ENCODE data around the gene TMCO6. TPM values are rescaled to one million over a fixed set of nuclear protein-coding genes. Genes with fewer than 3 reads are reported as not detected.
A peak's percentile ranks its signal among the peaks of the same experiment; 100 is the strongest.
"Not testable (repeated sequence)": the region's sequence is repeated elsewhere in the genome, so short reads cannot be mapped to it uniquely, and the experiment has no call there.

Gene TMCO6
- total RNA-seq, 1 donor from 2014 or later = 17.8 TPM

GRCh38 chr5:140647042-140647419 lies 7.8 kb downstream of the TMCO6 start:
- peaks cover 39% of the 10 kb centered on the region for H3K36me3 Mint-ChIP-seq
- no peaks in the 10 kb centered on the region for H4K20me1 ChIP-seq (ENCODE audit: low read depth)
- H3K4me1 ChIP-seq = peaks cover 4% of the 10 kb centered on the region
- H2AFZ ChIP-seq (replicated peaks) = peak overlapping the region; percentile 75
- H3K9ac ChIP-seq = peak overlapping the region; percentile 75
- H3K36me3 ChIP-seq = peaks cover 4% of the 10 kb centered on the region
- H3K27ac Mint-ChIP-seq = peak overlapping the region; percentile 63
- no peak for DNase-seq (ENCODE audit: low spot score)
- H3K4me3 ChIP-seq = peak overlapping the region; percentile 96
- H3K4me2 ChIP-seq = peak overlapping the region; percentile 90
- no peaks in the 10 kb centered on the region for H3K9me3 ChIP-seq (ENCODE audit: low read depth)
- no peaks in the 10 kb centered on the region for H3K27me3 ChIP-seq
- H3K9me3 Mint-ChIP-seq = no peaks in the 10 kb centered on the region
- no peak overlapping the region for H3K27ac ChIP-seq
- H3K4me3 Mint-ChIP-seq = peak overlapping the region; percentile 100
- H3K79me2 ChIP-seq (ENCODE audit: low read depth) = peaks cover 34% of the 10 kb centered on the region
- H3F3A ChIP-seq (ENCODE audit: low read depth) = peaks cover 8% of the 10 kb centered on the region
- peaks cover 22% of the 10 kb centered on the region for H3K4me1 Mint-ChIP-seq
- TF ChIP-seq CTCF (IDR thresholded peaks at IDR 0.05) (no peak), EZH2phosphoT487 (IDR thresholded peaks at IDR 0.05) (no peak), EZH2 (IDR thresholded peaks at IDR 0.05) (no peak)
- H3K27me3 Mint-ChIP-seq (ENCODE audit: insufficient read depth, low read depth) = peaks cover 8% of the 10 kb centered on the region

- H3K27ac ChIP-seq = no peak overlapping the region
- H3K27me3 ChIP-seq = no peaks in the 10 kb centered on the region
- H3K36me3 ChIP-seq = no peaks in the 10 kb centered on the region
- peaks cover 47% of the 10 kb centered on the region for H3K36me3 Mint-ChIP-seq
- no peak overlapping the region for H3K4me3 ChIP-seq
- H2AFZ ChIP-seq (replicated peaks) = no peak overlapping the region
- H3K79me2 ChIP-seq (ENCODE audit: low read depth) = no peaks in the 10 kb centered on the region
- H3K4me2 ChIP-seq = no peak overlapping the region
- no peak overlapping the region for H3K4me3 Mint-ChIP-seq
- H3K27me3 Mint-ChIP-seq (ENCODE audit: insufficient read depth, low read depth) = no peaks in the 10 kb centered on the region
- no peaks in the 10 kb centered on the region for H3K9me3 Mint-ChIP-seq
- no peaks in the 10 kb centered on the region for H3K9me3 ChIP-seq (ENCODE audit: low read depth)
- peaks cover 1% of the 10 kb centered on the region for H3K4me1 ChIP-seq
- peaks cover 10% of the 10 kb centered on the region for H3F3A ChIP-seq (ENCODE audit: low read depth)
- no peak overlapping the region for H3K9ac ChIP-seq
- TF ChIP-seq EZH2phosphoT487 (IDR thresholded peaks at IDR 0.05) (no peak), EZH2 (IDR thresholded peaks at IDR 0.05) (no peak), CTCF (IDR thresholded peaks at IDR 0.05) (no peak)
- peaks cover 2% of the 10 kb centered on the region for H3K4me1 Mint-ChIP-seq
- no peak overlapping the region for H3K27ac Mint-ChIP-seq
- H4K20me1 ChIP-seq (ENCODE audit: low read depth) = no peaks in the 10 kb centered on the region
- no peak for DNase-seq (ENCODE audit: low spot score)
Observed at GRCh38 chr5:140658870-140659269, 19.6 kb downstream of the TMCO6 start.

GRCh38 chr5:140660371-140660770 lies 21.1 kb downstream of the TMCO6 start:
- H3K4me2 ChIP-seq; H3K4me1 ChIP-seq; H3K27me3 Mint-ChIP-seq (ENCODE audit: insufficient read depth, low read depth); H3K9ac ChIP-seq; H3K9me3 Mint-ChIP-seq; H3K27ac ChIP-seq; H3K4me3 Mint-ChIP-seq; H4K20me1 ChIP-seq (ENCODE audit: low read depth); DNase-seq (ENCODE audit: low spot score); H3K27ac Mint-ChIP-seq; H3K79me2 ChIP-seq (ENCODE audit: low read depth); H3K4me1 Mint-ChIP-seq; H3K4me3 ChIP-seq; H2AFZ ChIP-seq (replicated peaks); H3K36me3 ChIP-seq; H3K27me3 ChIP-seq; H3K9me3 ChIP-seq (ENCODE audit: low read depth): not testable (repeated sequence)
- H3F3A ChIP-seq (ENCODE audit: low read depth) = peaks cover 17% of the 10 kb centered on the region
- H3K36me3 Mint-ChIP-seq = peaks cover 35% of the 10 kb centered on the region

- TF ChIP-seq EZH2 (IDR thresholded peaks at IDR 0.05) (no peak), CTCF (IDR thresholded peaks at IDR 0.05) (no peak), EZH2phosphoT487 (IDR thresholded peaks at IDR 0.05) (no peak)
- H3K4me3 ChIP-seq = peak overlapping the region; percentile 84
- Mint-ChIP-seq H3K4me3 (peak overlapping the region; percentile 97), H3K27ac (no peak overlapping the region), H3K27me3 (ENCODE audit: insufficient read depth, low read depth) (no peaks in the 10 kb centered on the region), H3K4me1 (peaks cover 11% of the 10 kb centered on the region), H3K36me3 (peaks cover 27% of the 10 kb centered on the region), H3K9me3 (no peaks in the 10 kb centered on the region)
- H3K9me3 ChIP-seq (ENCODE audit: low read depth) = no peaks in the 10 kb centered on the region
- peaks cover 10% of the 10 kb centered on the region for H3K4me1 ChIP-seq
- peak overlapping the region; percentile 82 for H2AFZ ChIP-seq (replicated peaks)
- H3K9ac ChIP-seq = peak overlapping the region; percentile 38
- H3F3A ChIP-seq (ENCODE audit: low read depth) = peaks cover 17% of the 10 kb centered on the region
- H3K79me2 ChIP-seq (ENCODE audit: low read depth) = peaks cover 22% of the 10 kb centered on the region
- DNase-seq (ENCODE audit: low spot score) = no peak
- H3K27me3 ChIP-seq = no peaks in the 10 kb centered on the region
- peak overlapping the region; percentile 87 for H3K4me2 ChIP-seq
- H3K36me3 ChIP-seq = no peaks in the 10 kb centered on the region
- no peak overlapping the region for H3K27ac ChIP-seq
- no peaks in the 10 kb centered on the region for H4K20me1 ChIP-seq (ENCODE audit: low read depth)
Observed at GRCh38 chr5:140664030-140664358, 24.7 kb downstream of the TMCO6 start.
